HUES48 (cell line): ENCODE results near the gene EXTL1.
A peak's percentile ranks its signal among the peaks of the same experiment; 100 is the strongest.

Experiments used
- H3K27ac ChIP-seq: one replicate; pipeline ENCODE4 v1.7.0; 2013; ENCODE audit warnings: low read depth, low read length, inconsistent platforms
- H3K27me3 ChIP-seq: 2 replicates; pipeline ENCODE4 v1.6.1; 2013; ENCODE audit warnings: mild to moderate bottlenecking, low read length; ENCODE audit not compliant: control insufficient read depth, insufficient read depth
- H3K36me3 ChIP-seq: 2 replicates; pipeline ENCODE4 v1.6.1; 2013; ENCODE audit warnings: low read length; ENCODE audit not compliant: control insufficient read depth, insufficient read depth
- H3K4me1 ChIP-seq: 2 replicates; pipeline ENCODE4 v1.6.1; 2013; ENCODE audit warnings: mild to moderate bottlenecking, low read length; ENCODE audit not compliant: control insufficient read depth, insufficient read depth
- H3K4me3 ChIP-seq: 2 replicates; pipeline ENCODE4 v1.5.1; 2013; ENCODE audit warnings: mild to moderate bottlenecking, low read depth, low read length
- H3K9ac ChIP-seq: 2 replicates; pipeline ENCODE4 v1.6.1; 2013; ENCODE audit warnings: mild to moderate bottlenecking, low read depth, low read length, moderate library complexity
- H3K9me3 ChIP-seq: 2 replicates; pipeline ENCODE4 v1.6.1; 2013; ENCODE audit warnings: low read length; ENCODE audit not compliant: control insufficient read depth, insufficient read depth

EXTL1 gene

GRCh38 chr1:26044971-26045721 lies 23.6 kb downstream of the EXTL1 start:
- 0 out of 2 replicates have a peak overlapping the region, but pooled peaks have one; percentile 4 for H3K9ac ChIP-seq
- peak overlapping the region; percentile 50 for H3K4me3 ChIP-seq
- no peak overlapping the region for H3K27ac ChIP-seq
- H3K4me1 ChIP-seq, result no peaks in the 10 kb centered on the region; the same call in 1 of the 2 replicates
- peaks cover 87% of the 10 kb centered on the region for H3K27me3 ChIP-seq
- H3K36me3 ChIP-seq, result no peaks in the 10 kb centered on the region
- no peaks in the 10 kb centered on the region for H3K9me3 ChIP-seq

DNA sequence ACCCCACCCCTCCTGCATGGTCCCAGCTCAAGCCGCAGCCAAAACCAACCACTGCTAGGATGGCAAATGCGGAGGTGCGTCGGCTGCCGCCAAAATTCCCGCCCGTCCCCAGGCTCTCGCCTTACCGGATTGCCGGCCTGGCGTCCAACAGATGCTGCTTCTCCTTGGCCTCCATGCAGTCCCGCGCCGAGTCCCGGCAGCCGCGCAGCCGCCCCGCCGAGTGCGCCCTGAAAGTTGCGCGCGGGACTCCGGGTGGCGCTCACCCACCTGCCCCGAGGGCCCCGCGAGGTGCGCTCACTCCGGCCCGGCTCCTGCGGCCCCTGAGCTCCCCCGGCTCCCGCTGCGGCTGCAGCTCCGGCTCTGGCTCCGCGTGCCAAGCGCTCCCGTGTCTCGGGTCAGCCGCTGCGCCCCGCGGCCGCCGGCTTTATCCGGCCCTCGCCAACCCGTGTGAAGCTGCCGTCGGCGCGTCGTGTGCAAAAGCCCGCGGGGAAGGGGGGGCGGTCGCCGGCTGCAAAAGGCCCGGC lies 24.2 kb downstream of the EXTL1 start, which contains the start of gene SLC30A2:
Gene SLC30A2, minus strand, starts transcription at position 397 of the 524 bp plus-strand sequence. Its CDS starts 222 bp downstream, at position 175.
- 0 out of 2 replicates have a peak within 1 kb of the TSS, but pooled peaks have one; percentile 4 for H3K9ac ChIP-seq
- H3K27ac ChIP-seq, result no peak within 1 kb of the TSS
- H3K27me3 ChIP-seq, result peaks cover 87% of the 10 kb centered on the region
- H3K4me3 ChIP-seq, result peak within 1 kb of the TSS; percentile 50
- no peaks in the 10 kb centered on the region for H3K9me3 ChIP-seq
- no peaks in the 10 kb centered on the region for H3K36me3 ChIP-seq
- no peaks in the 10 kb centered on the region; the same call in 1 of the 2 replicates for H3K4me1 ChIP-seq

DNA sequence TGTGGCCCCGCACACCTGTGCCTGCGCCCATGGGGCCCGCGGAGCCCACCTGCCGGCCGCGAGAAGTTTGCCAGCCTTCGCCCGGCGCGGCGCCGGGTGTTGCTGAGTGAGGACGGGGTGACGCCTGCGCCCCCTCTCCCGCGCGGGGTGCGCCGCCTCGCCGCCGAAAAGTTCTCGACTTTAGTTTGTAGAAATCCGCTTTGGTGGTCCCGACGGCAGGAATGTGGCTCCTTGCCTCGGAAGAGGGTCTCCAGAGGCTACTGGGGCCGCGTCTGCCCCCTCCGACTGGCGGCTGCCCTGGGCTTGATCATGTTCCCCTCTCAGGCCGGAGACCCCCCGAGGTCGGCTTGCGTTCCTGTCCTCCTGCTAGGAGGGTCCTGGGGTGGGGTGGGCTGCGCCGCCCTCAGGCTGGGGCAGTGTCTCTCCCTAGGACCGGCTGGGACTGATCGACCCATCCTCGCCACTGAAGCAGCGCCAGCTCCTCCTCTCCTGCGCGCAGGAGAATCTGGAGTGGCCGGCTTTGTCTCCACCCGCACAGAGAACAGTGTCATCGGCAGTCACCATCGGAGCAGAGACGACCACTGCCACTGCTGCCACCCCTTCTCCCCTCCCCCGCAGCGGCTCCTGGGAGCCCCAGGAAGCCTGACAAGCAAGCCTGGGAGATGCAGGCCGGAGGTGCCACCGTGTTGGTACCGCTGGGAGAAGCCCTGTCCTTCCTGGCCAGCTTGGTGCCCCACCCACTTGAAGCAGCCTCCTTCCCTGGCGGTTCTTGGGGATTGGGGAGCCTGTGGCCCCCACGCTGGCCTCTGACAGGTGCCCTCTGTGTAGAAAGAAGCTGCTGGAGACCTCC lies 24.9 kb downstream of the EXTL1 start:
- H3K27ac ChIP-seq, result no peak overlapping the region
- H3K4me1 ChIP-seq, result no peaks in the 10 kb centered on the region; the same call in 1 of the 2 replicates
- H3K27me3 ChIP-seq, result peaks cover 87% of the 10 kb centered on the region
- no peak overlapping the region for H3K9ac ChIP-seq
- peak overlapping the region; percentile 50 for H3K4me3 ChIP-seq
- no peaks in the 10 kb centered on the region for H3K9me3 ChIP-seq
- H3K36me3 ChIP-seq, result no peaks in the 10 kb centered on the region

DNA sequence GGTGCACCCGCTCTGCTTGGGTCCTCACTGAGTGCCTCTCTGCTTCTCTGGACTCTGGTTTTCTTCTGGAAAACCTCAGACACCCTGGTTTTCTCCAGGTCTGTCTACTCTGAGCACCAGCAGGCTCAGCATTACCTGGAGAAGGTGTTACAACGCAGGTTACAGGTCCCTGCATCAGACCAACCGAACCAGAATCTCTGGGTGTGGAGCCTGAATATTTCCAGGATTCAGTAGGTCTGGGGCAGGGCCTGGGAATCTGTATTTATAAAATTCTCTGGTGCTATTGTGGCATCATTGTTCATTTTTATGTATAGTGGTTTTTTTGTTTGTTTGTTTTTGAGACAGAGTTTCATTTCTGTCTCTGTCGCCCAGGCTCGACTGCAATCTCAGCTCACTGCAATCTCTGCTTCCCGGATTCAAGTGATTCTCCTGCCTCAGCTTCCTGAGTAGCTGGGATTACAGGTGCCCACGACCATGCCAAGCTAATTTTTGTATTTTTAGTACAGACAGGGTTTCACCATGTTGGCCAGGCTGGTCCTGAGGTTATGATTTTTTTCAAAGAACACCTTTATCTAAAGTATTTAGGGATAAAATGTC lies 25.8 kb downstream of the EXTL1 start:
- Histone ChIP-seq H3K4me1 (no peaks in the 10 kb centered on the region; the same call in 1 of the 2 replicates), H3K4me3 (no peak overlapping the region), H3K36me3 (no peaks in the 10 kb centered on the region), H3K27ac (no peak overlapping the region), H3K9me3 (no peaks in the 10 kb centered on the region), H3K9ac (no peak overlapping the region), H3K27me3 (peaks cover 78% of the 10 kb centered on the region)

- no peak overlapping the region for H3K4me3 ChIP-seq
- no peak overlapping the region for H3K27ac ChIP-seq
- no peaks in the 10 kb centered on the region; the same call in 1 of the 2 replicates for H3K4me1 ChIP-seq
- peaks cover 63% of the 10 kb centered on the region for H3K27me3 ChIP-seq
- no peak overlapping the region for H3K9ac ChIP-seq
- no peaks in the 10 kb centered on the region for H3K36me3 ChIP-seq
- H3K9me3 ChIP-seq, result no peaks in the 10 kb centered on the region
These were observed 28.1 kb downstream of the EXTL1 start for GRCh38 chr1:26049531-26050247.

DNA sequence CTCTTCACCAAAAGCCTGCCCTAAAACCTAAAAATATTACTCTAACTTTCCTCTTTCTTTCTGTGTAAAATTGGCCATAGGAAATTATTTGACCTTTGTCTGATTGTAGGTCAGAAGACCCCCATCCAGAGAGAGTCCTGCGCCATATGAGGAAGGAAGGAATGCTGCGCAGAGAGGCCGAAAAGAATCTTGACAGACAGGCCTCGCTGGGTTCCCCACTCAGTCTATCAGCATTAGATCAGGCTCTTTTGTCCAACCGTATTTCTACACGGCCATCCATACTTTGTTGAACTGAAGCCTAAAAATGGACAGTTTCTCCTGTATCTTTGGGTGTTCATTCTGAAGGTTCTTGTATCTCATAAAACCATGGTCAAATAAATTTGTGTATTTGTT lies 28.7 kb downstream of the EXTL1 start:
- peaks cover 57% of the 10 kb centered on the region for H3K27me3 ChIP-seq
- H3K4me1 ChIP-seq, result no peaks in the 10 kb centered on the region; the same call in 1 of the 2 replicates
- H3K9me3 ChIP-seq, result no peaks in the 10 kb centered on the region
- H3K4me3 ChIP-seq, result no peak overlapping the region
- H3K27ac ChIP-seq, result no peak overlapping the region
- no peak overlapping the region for H3K9ac ChIP-seq
- no peaks in the 10 kb centered on the region for H3K36me3 ChIP-seq

DNA sequence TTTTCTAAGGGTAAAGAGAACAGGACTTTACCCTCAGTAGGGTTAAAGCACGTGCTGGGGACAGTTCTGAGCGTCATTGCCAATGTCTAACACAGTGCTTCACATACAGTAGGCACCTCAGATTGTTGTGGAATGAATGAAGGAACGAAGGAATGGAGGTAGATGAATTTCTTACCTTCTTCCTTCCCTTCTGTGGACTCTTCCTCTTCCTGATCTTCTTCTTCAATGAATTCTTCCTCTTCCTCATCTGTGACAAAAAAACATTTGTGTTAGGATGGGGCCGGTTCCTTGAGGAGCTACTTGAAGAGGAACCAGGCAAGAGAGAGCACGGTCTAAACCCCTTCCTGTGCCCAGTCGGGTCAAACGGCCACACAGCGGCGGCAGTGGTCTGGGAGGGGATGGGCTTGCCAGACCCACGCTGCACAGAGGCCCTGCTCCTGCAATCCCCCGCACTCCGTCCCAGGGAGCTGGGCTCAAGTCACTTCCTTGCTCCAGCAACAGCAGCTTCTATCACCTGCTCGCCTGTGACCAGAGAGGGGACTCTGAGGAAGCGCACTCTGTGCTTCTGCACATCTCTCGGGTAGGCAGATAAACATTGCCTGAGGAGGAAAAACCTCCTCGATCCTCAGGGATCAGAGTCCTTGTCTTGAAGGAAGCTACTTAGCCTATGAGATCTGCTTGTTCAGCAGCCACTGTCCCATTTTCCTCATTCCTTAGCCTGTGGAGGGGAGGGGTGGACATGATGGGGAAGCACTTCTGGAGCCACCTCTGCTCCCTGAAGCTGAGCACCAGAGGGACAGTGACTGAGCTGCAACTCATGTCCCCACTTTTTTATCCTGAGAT lies 32.4 kb downstream of the EXTL1 start:
- no peaks in the 10 kb centered on the region for H3K4me1 ChIP-seq

GRCh38 chr1:26055041-26055440 lies 33.5 kb downstream of the EXTL1 start:
- no peaks in the 10 kb centered on the region for H3K36me3 ChIP-seq
- no peak overlapping the region for H3K4me3 ChIP-seq
- peaks cover 9% of the 10 kb centered on the region; the same call in 1 of the 2 replicates for H3K27me3 ChIP-seq
- H3K9ac ChIP-seq, result no peak overlapping the region
- H3K27ac ChIP-seq, result no peak overlapping the region
- no peaks in the 10 kb centered on the region for H3K4me1 ChIP-seq
- no peaks in the 10 kb centered on the region for H3K9me3 ChIP-seq

More for the DNA sequence above, 32.4 kb downstream of the EXTL1 start:
- Histone ChIP-seq H3K36me3 (no peaks in the 10 kb centered on the region), H3K27me3 (peaks cover 20% of the 10 kb centered on the region), H3K9me3 (no peaks in the 10 kb centered on the region), H3K4me3 (no peak overlapping the region), H3K27ac (no peak overlapping the region), H3K9ac (no peak overlapping the region)

DNA sequence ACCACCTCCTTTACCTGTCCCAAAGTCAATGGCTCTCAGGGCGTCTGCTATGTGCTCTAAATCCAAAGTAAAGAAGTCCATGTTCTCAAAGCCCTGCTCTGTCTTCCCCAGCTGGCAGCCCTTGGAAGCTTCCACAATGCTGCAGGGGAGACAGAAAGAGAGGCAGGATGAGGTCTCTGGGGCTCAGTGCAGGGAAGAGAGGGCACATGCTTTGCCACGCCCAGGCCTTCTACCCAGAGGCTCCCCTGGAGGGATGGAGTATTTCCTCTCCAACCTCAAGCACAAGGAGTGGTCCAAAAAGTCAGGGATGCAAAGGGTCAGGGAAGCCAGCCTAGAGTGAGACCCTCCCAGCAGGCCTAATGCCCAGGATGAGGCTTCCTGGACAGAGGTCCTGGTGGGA lies 35.6 kb downstream of the EXTL1 start:
- Histone ChIP-seq H3K36me3 (no peaks in the 10 kb centered on the region), H3K4me3 (no peak overlapping the region), H3K9ac (no peak overlapping the region), H3K27ac (no peak overlapping the region), H3K27me3 (peaks cover 8% of the 10 kb centered on the region; the same call in 1 of the 2 replicates), H3K9me3 (no peaks in the 10 kb centered on the region), H3K4me1 (no peaks in the 10 kb centered on the region)
